CD4-positive, alpha-beta memory T cell (primary cell): ENCODE measurements around the gene DOC2B. TPM values are rescaled to one million over a fixed set of nuclear protein-coding genes. Genes with fewer than 3 reads are reported as not detected.

ENCODE experiments used
- CTCF ChIA-PET: fragments of 350-600 bp; sonication (Branson Sonifier 250); formaldehyde crosslinking; loops from one replicate; lab custom pipeline; 2021; ENCODE audit warnings: inconsistent platforms; ENCODE audit not compliant: partially characterized antibody; lab: Charles Lee
- POLR2A ChIA-PET: fragments of 350-600 bp; sonication (Branson Sonifier 250); formaldehyde crosslinking; loops from one replicate; lab custom pipeline; 2021; ENCODE audit not compliant: partially characterized antibody; lab: Charles Lee
- DNase-seq, 5 donors: peaks; one replicate each; pipeline versions ENCODE4 v3.0.0 to v3.0.0-alpha.2; 2020 to 2022; ENCODE audit warnings: mixed read lengths in 1 of 5
- H3K27ac ChIP-seq: one replicate; pipeline ENCODE4 v1.7.0; 2013; ENCODE audit warnings: low read depth, low read length
- H3K27me3 ChIP-seq: 2 replicates; pipeline ENCODE4 v1.7.0; 2013; ENCODE audit warnings: mild to moderate bottlenecking, low read length, moderate library complexity; ENCODE audit not compliant: insufficient read depth
- H3K36me3 ChIP-seq: 2 replicates; pipeline ENCODE4 v1.7.0; 2013; ENCODE audit warnings: mild to moderate bottlenecking, low read length, moderate library complexity; ENCODE audit not compliant: insufficient read depth
- H3K4me1 ChIP-seq: 2 replicates; pipeline ENCODE4 v1.7.0; 2013; ENCODE audit warnings: mild to moderate bottlenecking, low read length, moderate library complexity; ENCODE audit not compliant: insufficient read depth
- H3K4me3 ChIP-seq, 2 donors: one replicate each; pipeline ENCODE4 v1.7.0; 2013; ENCODE audit warnings: low read length in 2 of 2, mild to moderate bottlenecking in 1 of 2
- H3K9me3 ChIP-seq, 2 donors: one replicate each; pipeline ENCODE4 v1.7.0; 2013; ENCODE audit warnings: low read length in 2 of 2, control low read depth in 1 of 2; ENCODE audit not compliant: control insufficient read depth in 1 of 2
- H3K27ac Mint-ChIP-seq, 7 donors: one replicate each; pipeline ENCODE4 v1.8.0; 2020 to 2021; ENCODE audit warnings: mixed read lengths in 7 of 7, mild to moderate bottlenecking in 6 of 7, inconsistent platforms in 3 of 7, moderate library complexity in 3 of 7
- H3K27me3 Mint-ChIP-seq, 2 donors: one replicate each; pipeline ENCODE4 v1.8.0; 2020 to 2021; ENCODE audit warnings: mixed read lengths in 2 of 2
- H3K36me3 Mint-ChIP-seq, 2 donors: one replicate each; pipeline ENCODE4 v1.8.0; 2020 to 2021; ENCODE audit warnings: mixed read lengths in 2 of 2, inconsistent platforms in 1 of 2, mild to moderate bottlenecking in 1 of 2
- H3K4me1 Mint-ChIP-seq, 4 donors: one replicate each; pipeline ENCODE4 v1.8.0; 2020 to 2021; ENCODE audit warnings: mixed read lengths in 4 of 4, mild to moderate bottlenecking in 1 of 4
- H3K4me3 Mint-ChIP-seq, 8 donors: one replicate each; pipeline ENCODE4 v1.8.0; 2020 to 2021; ENCODE audit warnings: mixed read lengths in 8 of 8, mild to moderate bottlenecking in 7 of 8, moderate library complexity in 6 of 8, inconsistent platforms in 3 of 8
- H3K9me3 Mint-ChIP-seq, 8 donors: one replicate each; pipeline ENCODE4 v1.8.0; 2020 to 2021; ENCODE audit warnings: mixed read lengths in 8 of 8, mild to moderate bottlenecking in 5 of 8, inconsistent platforms in 3 of 8, moderate library complexity in 1 of 8
- intact Hi-C: fragments of 100-400 bp; cut with micrococcal nuclease; formaldehyde crosslinking; loops from one replicate; pipeline ENCODE4 v1.15.1; 2023
- polyA plus RNA-seq, 2 donors: library from polyadenylated mRNA; unstranded; fragments of 300-500 nt; fragmentation: Illumina TruSeq; gene quantifications; one replicate each; pipeline ENCODE4 v1.2.3, GENCODE V29; 2021
- total RNA-seq, 2 experiments: library from RNA; stranded (reverse); gene quantifications; one replicate each; pipeline ENCODE4 v1.2.3, GENCODE V29; 2021

Gene DOC2B
- total and polyA plus RNA-seq, 4 experiments from 2014 or later: 0.06 TPM; not detected in 3

DNA sequence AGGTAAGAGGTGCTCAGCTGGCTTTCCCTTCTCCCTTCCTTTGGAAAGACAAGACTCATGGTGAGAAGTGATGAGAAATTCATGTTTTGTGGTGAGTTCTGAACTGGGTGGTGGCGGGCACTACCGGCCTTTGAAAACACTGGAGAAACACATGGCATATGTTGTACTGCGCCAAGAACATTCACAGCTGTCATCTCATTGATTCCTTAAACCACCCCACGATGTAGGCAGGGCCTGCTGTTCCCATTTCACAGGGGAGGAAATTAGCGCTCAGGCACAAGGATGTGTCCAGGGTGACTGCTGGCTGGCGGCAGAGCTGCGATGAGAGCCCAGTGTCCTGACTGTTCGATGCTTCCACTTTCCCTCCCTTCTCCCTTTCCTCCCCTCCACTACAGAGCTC is 1.6 kb upstream of the DOC2B start:
- Histone ChIP-seq H3K4me1 (peaks cover 7% of the 10 kb centered on the region), H3K4me3 (no peak overlapping the region), H3K36me3 (no peaks in the 10 kb centered on the region), H3K27ac (no peak overlapping the region), H3K27me3 (peaks cover 9% of the 10 kb centered on the region), H3K9me3 (no peaks in the 10 kb centered on the region)
- Mint-ChIP-seq H3K4me1 (peaks cover 6 to 22% (median 20%) of the 10 kb centered on the region in 4 donors), H3K27me3 (peaks cover 14 to 44% of the 10 kb centered on the region in 2 donors), H3K9me3 (peaks cover 0 to 5% (median 0%) of the 10 kb centered on the region in 8 donors), H3K36me3 (no peaks in the 10 kb centered on the region), H3K4me3 (no peak overlapping the region), H3K27ac (no peak overlapping the region)
- no peak for DNase-seq
- ChIA-PET POLR2A (no interaction called here), CTCF (no interaction called here)
- intact Hi-C loops: no loop called here

GRCh38 chr17:182050-182751 is 751 bp upstream of the DOC2B start:
- Mint-ChIP-seq H3K27ac (no peak overlapping the region), H3K9me3 (peaks cover 0 to 5% (median 0%) of the 10 kb centered on the region in 8 donors), H3K4me3 (peak overlapping the region; percentile 64 to 84 (median 72)), H3K36me3 (no peaks in the 10 kb centered on the region), H3K27me3 (peaks cover 15 to 52% of the 10 kb centered on the region in 2 donors), H3K4me1 (peaks cover 6 to 22% (median 20%) of the 10 kb centered on the region in 4 donors)
- ChIA-PET CTCF (no interaction called here), POLR2A (no interaction called here)
- H3K9me3 ChIP-seq: no peaks in the 10 kb centered on the region
- DNase-seq: no peak
- no peaks in the 10 kb centered on the region for H3K36me3 ChIP-seq
- H3K4me3 ChIP-seq: no peak overlapping the region
- peaks cover 7% of the 10 kb centered on the region for H3K4me1 ChIP-seq
- H3K27me3 ChIP-seq: peaks cover 9% of the 10 kb centered on the region
- intact Hi-C loops: no loop called here
- H3K27ac ChIP-seq: no peak overlapping the region

DNA sequence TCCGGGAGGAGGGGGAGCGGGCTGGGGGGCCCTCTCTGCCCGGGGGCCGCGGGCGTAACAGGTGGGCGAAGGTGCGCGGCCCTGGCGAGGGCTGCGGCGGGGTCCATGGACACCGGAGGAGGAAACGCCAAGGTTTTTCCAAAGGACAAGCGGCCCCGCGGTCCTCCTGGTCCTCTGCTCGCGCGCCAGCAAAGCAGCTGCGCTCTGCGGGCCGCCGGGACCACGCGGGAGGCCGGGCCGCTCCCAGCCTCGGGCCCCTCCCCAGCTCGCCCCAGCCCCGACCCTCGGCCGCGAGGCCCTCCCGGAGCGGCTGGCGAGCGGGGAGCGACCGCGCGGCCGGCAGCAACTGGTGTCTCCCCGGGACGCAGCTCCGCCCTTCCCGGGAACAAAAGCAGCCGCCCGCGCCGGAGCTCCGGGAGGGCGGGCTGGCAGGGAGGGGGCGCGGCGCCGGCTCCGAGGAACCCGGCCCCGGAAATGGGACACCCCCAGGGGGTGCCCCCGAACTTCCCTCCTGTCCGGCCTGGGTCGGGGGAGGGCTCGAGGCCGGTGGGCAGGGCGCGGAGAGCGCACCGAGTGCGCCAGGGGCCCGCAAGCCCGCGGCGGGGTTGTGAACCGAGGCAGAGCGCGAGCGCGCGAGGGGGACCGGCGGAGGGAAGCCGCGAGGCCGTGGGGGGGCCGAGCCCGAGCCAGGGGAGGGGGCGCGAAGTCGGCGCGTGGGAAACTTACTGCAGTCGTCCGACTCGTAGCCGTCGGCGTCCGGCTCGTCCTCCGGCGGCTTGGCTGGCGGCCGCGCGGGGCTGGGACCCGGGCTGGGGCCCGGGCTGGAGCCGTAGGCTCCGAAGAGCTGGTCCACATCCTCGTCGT is 837 bp downstream of the DOC2B start:
- POLR2A ChIA-PET: no interaction called here
- no peak overlapping the region for H3K4me3 ChIP-seq
- peaks cover 9% of the 10 kb centered on the region for H3K27me3 ChIP-seq
- Mint-ChIP-seq H3K4me3 (no peak overlapping the region), H3K9me3 (peaks cover 0 to 5% (median 0%) of the 10 kb centered on the region in 8 donors), H3K36me3 (no peaks in the 10 kb centered on the region), H3K27me3 (peaks cover 15 to 45% of the 10 kb centered on the region in 2 donors), H3K4me1 (peaks cover under 1 to 16% (median 12%) of the 10 kb centered on the region in 4 donors), H3K27ac (no peak overlapping the region)
- no peak overlapping the region for H3K27ac ChIP-seq
- no peaks in the 10 kb centered on the region for H3K36me3 ChIP-seq
- H3K4me1 ChIP-seq: peaks cover 6% of the 10 kb centered on the region
- no peaks in the 10 kb centered on the region for H3K9me3 ChIP-seq
- DNase-seq: no peak
- intact Hi-C loops: no loop called here
- CTCF ChIA-PET: no interaction called here

GRCh38 chr17:179781-180380 is 1.6 kb downstream of the DOC2B start:
- H3K4me1 ChIP-seq: no peaks in the 10 kb centered on the region
- POLR2A ChIA-PET: no interaction called here
- Mint-ChIP-seq H3K36me3 (no peaks in the 10 kb centered on the region), H3K4me3 (peak overlapping the region in 1 of 8 donors; percentile 63), H3K27me3 (peaks cover 15 to 38% of the 10 kb centered on the region in 2 donors), H3K4me1 (peaks cover 0 to 13% (median 7%) of the 10 kb centered on the region in 4 donors), H3K27ac (no peak overlapping the region), H3K9me3 (peaks cover 0 to 5% (median 0%) of the 10 kb centered on the region in 8 donors)
- CTCF ChIA-PET: no interaction called here
- no peak overlapping the region for H3K4me3 ChIP-seq
- H3K36me3 ChIP-seq: no peaks in the 10 kb centered on the region
- no peaks in the 10 kb centered on the region for H3K9me3 ChIP-seq
- peaks cover 9% of the 10 kb centered on the region for H3K27me3 ChIP-seq
- no peak for DNase-seq
- intact Hi-C loops: no loop called here
- no peak overlapping the region for H3K27ac ChIP-seq

- ChIA-PET POLR2A (no interaction called here), CTCF (interaction anchor here (0.6 kb wide), 1 partner anchor 524 kb away, joined by 3 read pairs; no protein-coding TSS in a partner anchor)
- Histone ChIP-seq H3K36me3 (no peaks in the 10 kb centered on the region), H3K9me3 (no peaks in the 10 kb centered on the region), H3K27ac (no peak overlapping the region), H3K4me1 (no peaks in the 10 kb centered on the region), H3K27me3 (peaks cover 9% of the 10 kb centered on the region), H3K4me3 (no peak overlapping the region)
- Mint-ChIP-seq H3K4me1 (peaks cover 0 to 7% (median 6%) of the 10 kb centered on the region in 4 donors), H3K9me3 (peaks cover 0 to 5% (median 0%) of the 10 kb centered on the region in 8 donors), H3K4me3 (no peak overlapping the region), H3K36me3 (no peaks in the 10 kb centered on the region), H3K27ac (no peak overlapping the region), H3K27me3 (peaks cover 15 to 35% of the 10 kb centered on the region in 2 donors)
- intact Hi-C loops: no loop called here
- DNase-seq: no peak
Measured at GRCh38 chr17:179066-179432, 2.4 kb downstream of the DOC2B start.

- Histone ChIP-seq H3K27me3 (peaks cover 9% of the 10 kb centered on the region), H3K9me3 (no peaks in the 10 kb centered on the region), H3K4me1 (no peaks in the 10 kb centered on the region), H3K4me3 (no peak overlapping the region), H3K27ac (no peak overlapping the region), H3K36me3 (no peaks in the 10 kb centered on the region)
- ChIA-PET CTCF (interaction anchor here (0.6 kb wide), 1 partner anchor 525 kb away, joined by 3 read pairs; no protein-coding TSS in a partner anchor), POLR2A (no interaction called here)
- H3K27ac Mint-ChIP-seq: no peak overlapping the region
- intact Hi-C loops: no loop called here
- no peaks in the 10 kb centered on the region for H3K36me3 Mint-ChIP-seq
- DNase-seq: no peak
- peaks cover 0 to 7% (median 6%) of the 10 kb centered on the region in 4 donors for H3K4me1 Mint-ChIP-seq
- peaks cover 12 to 37% of the 10 kb centered on the region in 2 donors for H3K27me3 Mint-ChIP-seq
- H3K9me3 Mint-ChIP-seq: peaks cover 0 to 5% (median 0%) of the 10 kb centered on the region in 8 donors
- peak overlapping the region in 1 of 8 donors; percentile 3 for H3K4me3 Mint-ChIP-seq
Measured at GRCh38 chr17:178292-179065, 3.0 kb downstream of the DOC2B start.
